ENCODE results near the gene PRKAG2.

The PRKAG2 gene

DNA sequence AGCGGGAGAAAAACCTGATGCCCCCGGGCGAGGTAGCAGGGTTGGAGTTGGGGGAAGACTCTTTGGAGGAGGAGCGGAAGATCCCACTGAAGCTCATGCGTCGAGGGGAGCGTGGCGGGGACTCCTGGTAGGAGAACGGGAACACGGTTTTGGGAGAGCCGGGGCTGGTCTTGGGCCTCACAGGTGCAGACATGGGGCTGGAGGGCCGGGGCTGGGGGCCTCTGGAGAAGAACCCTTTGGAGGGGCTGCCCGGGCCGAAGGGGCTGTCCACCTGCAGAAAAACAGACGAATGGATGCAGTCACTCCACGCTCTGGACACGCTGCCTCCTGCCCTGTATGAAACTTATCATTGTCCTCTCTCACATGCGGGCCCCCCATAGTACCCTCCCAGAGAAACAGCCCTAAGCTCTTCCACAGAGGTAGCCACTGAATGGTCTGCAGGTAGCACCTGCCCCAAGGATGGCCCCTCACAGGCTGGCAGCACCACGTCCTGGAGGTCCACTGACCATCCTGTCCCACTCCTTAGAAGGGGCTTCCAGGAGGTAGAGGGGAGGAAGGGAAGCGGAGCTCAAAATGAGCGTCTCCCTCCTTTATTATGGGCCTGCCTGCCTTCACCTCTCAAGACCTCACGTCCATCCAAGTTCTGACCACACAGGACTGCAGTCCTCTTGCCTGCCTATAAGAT is 95.6 kb downstream of the PRKAG2 start:
- no peak for DNase-seq

DNA sequence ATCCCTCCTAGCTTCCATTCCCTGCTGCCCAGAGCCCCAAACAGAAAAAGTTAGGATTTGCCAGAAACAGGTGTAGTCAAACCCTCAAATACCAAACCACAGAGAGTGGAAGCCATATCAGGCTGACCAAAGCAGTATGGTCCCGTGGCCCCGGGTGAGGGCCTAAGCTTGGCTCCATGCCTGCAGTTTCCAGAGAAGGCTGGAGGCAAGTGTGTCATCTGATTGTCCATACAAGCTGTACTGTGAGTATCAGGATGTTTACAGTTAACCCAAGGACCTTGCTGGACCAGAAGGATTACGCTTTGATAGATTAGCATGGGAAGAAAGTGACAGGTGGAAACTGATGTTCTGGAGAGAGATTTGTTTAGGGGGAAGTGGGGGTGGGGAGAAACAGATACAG is 96.3 kb downstream of the PRKAG2 start:
- DNase-seq: no peak

DNA sequence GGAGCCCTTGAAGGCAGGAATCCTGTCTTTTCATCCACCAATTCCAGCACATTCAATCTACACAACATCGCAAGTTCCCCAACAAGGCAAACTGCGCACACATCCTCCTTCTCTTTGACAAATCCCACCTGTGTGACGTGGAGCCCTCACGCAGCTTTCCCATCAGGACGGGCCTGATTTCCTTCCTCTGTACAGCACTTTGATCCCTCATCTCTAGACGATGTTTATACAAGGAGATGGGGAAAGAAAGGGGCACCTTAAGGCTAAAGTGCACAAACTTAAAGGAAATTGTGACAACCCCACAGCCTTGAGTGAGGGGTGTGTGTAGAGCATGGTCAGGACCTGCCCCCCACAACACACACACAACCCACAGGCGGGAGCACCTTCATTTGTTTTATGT is 97.2 kb downstream of the PRKAG2 start:
- no peak for DNase-seq

DNA sequence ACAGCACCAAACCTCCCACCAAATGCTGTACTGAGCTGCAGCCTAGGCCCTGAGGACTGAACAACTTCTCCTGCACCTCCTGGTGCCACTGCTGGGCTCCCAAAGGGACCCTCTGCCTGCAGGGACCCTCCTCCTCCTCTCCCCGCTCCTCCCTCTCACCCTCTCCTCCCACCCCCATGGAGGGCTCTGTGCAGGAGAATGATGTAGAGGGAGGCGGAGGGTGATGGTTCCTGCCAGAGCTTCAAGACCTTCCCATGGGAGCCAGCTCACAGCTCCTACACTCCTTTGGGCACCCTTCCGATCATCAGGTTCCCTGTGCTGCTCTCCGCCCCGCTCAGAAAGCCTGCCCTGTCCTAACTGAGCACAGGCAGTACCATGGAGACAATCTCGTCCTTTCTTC is 97.7 kb downstream of the PRKAG2 start:
- DNase-seq: no peak

DNA sequence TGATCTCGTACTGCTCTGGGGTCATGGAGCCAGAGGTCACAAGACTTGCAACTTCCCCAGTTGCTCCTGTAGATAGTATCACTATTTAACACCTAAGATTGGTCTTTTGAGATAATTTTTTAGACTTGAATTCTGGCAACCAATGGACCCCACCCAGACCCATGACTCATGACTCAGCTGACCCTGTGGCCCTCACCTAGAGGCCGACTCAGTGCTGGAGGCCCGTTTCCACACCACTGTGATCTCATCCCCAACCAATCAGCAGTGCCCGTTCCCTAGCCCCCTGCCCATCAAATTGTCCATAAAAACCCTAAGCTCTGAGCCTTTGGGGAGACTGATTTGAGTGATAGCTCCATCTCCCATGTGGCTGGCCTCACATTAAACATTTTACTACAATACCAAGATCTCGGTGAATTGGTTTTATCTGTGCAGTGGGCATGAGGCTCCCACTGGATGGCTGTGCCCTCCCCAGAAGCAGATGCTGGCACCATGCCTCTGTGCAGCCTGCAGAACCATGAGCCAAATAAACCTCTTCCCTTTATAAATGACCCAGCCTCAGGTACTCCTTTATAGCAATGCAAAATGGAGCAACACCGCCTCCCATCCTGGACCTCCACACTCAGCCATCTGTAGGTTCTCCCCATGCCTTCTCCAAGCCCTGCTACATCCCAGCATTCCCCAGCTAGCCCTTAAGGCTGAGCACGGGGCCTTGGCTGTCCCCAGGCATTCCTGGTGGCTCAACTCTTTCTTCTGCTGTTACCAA is 98.8 kb downstream of the PRKAG2 start:
- no peak for DNase-seq

DNA sequence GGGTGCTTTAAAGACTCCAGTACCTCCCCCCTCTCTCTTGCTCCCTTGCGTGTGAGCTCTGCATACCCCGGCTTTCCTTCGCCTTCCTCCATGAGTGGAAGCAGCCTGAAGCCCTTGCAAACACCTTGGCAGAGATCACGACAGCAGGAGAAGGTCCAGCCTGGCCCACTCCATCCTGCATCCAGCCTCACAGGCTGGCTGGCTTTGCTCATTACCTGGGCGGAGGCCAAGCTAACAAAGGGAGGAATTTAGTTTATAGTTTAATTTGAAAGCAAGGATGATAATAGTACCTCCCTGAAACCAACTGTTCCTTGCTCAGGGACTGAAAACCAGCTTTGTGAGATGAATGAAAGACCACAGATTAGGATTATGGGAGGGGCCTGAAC is 99.4 kb downstream of the PRKAG2 start:
- DNase-seq: no peak

DNA sequence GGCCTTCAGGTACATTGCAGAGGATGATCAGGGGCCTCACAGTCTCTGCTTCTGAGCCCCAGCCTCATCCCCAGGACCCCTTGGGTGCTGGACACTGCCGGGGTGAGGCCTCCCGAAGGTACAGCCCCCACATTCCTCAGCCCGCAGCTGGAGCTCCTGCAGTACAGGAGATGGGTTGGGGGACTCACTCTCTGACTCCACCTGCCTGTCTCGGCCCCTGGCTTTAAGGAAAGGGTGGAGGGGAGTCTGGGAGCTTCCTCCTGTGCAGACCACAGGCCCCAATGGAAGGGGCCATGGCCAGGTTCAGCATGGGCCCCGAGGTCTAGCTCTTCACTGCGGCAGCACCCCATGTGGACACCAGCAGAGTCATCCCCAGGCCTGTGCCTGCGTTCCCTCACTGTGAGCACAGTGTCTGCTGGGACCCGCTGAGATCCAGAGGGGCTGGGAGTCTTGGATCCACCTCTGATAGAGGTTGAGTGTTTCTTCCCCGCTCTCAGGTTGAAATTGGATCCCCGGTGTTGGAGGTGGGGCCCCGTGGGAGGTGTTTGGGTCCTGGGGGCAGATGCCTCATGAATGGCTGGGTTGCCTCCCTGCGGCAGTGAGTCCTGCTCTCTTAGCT is 99.9 kb downstream of the PRKAG2 start:
- DNase-seq: no peak

DNA sequence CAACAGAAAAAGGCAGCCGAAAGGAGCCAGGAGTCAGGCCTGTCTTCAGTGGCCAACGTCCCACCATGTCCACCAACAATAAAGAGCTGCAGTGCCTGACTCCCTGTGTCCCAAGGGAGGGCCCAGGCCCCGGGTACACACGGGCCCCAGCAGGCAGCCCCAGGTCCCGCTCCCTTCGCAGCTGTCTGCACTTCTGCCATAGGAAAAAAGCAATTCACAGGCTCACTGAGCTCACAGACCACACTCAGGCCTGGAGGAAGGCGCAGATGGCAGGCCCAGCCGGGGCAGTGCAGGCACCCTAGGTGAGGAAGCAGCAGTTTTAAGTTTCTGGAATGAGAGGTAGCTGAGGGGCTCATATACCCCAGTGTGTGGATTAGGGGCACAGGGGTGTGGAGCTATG is 100.5 kb downstream of the PRKAG2 start:
- no peak for DNase-seq

DNA sequence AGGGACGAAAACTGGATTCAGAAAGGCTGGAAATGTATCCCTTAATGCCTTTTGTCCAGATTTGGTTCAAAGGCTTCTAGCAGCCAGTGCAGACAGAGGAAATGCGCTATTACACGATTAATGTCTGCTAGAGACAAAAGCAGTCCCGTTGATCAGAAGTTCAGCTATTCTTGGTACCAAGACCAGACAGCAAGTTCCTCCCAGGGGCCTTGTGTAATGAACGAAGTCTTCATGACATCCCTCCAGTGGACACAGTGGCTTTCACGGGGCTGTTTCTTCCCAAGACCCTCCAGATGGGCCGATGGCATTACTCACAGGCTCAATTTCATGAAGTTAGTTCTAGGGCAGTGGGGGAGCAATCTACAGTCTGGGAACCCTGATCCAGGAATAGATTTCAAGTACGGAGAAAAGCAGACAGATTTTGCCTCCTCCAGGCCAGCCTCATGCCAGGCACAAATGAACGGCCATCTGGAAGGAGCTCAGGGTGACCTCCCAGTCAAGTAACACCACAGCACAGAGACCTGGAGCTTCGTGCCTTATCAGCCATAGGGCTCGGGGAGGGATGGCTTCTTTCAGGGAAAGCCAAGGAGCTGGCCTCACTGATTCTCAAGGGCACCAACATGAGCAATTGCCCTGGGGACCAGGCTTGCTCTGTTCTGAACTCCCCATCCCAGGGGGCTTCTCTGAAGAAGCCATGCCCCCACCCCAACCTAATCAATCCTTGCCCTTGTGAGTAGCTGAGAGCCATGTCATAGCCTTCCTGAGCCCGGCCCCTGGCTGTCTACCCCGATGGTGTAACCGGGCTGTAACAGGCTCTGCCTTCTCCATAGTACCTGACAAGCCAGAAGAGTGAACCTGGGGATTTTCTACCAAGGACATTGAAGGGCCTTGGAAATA is 101.1 kb downstream of the PRKAG2 start:
- DNase-seq: no peak

DNA sequence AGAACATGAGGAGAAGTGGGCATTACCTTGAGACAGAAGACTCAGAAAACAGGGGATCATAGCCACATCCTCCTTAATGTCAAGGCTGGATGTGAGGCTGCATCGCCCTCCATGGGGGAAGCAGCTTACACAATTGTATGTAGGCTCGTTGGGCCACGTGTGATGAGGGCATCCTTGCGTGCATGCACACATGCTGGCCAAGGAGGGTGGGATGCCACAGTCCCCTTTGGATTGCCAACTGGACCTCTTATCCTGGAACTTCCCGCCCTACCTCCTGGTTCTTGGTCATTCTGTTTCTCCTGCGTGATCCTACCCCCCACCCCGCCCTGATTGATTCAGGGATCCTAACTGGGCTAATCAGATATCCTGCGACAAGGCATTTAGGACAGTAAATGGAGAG is 102.0 kb downstream of the PRKAG2 start:
- DNase-seq: no peak

DNA sequence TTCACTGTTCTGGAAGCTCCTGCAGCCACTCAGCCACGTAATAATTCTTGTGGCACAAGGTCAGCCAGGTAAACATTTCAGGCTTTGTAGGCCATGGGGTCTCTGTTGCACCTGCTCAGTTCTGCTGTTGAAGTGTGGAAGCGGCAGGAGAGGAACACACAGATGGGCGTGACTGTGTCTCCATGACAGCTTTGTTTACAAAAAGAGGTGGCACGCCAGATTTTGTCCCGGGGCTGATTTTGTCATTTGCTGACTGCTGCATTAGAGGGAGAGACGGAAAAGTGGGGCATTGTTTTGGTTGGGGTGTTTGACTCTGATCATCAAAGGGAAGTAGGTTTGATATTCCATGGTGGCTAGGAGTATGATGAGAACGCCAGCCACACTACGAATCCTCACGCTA is 103.1 kb downstream of the PRKAG2 start:
- DNase-seq: no peak

DNA sequence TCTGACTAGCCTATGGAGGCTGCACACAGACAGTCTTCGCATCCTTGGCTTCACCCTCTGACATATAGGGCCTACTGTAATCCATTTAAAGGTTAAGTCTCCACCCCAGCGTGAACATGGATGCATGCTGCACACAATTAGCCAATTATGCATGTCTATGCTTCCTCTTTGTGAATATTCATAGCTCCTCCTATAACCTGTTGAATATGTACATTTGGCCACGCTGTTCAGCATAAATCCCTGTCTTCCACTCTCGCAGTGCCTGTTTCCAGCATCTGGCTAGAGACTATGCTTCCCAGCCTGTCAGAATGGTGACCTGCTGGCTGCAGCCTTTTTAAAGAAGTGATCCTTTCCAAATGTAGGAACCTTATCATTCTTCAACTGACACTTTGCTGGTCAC is 106.7 kb downstream of the PRKAG2 start:
- DNase-seq: no peak

DNA sequence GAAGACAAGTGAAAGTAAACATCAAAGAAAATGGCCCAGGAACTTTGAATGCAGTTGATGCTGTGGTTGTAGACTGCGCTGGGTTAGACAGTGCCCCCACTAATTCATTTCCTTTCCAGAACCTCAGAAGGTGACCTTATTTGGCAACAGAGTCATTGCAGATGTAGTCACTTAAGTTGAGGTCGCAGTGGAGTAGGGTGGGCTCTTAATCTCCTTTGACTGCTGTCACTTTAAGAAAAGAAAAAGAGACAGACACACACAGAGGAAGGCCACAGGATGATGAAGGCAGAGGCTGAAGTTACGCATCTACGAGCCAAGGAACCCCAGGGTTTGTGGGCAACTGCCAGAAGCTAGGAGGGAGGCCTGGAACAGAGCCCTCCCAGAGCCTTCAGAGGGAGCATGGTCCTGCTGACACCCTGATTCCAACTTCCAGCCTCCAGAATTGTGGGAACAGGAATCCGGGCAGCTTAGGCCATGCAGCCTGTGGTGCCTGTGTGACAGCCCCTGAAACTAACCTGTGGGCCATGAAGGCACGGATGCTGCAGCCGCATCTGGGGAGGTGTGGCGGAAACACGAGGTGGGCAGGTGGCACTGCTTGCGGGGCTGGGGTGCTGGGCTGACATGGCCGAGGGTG is 107.6 kb downstream of the PRKAG2 start:
- DNase-seq: peak; percentile 23

DNA sequence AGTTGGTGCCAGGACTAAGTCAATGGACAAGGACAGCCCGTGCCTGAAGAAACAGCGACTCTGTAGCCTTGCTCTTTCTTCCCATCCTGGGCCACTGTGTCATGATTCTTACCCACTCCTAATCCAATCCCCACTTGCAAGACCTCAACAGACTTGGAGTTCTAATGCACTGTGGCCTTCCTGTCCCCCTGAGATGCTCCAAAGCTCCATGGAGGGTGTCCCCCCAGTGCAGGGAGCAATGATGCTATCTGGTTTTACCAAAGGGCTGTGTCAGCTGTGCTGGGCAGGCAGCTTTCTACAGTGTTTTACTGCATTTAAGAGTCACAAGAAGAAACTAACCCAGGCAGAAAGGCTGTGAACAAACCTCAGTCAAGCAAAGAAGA is 108.1 kb downstream of the PRKAG2 start:
- DNase-seq: no peak

DNA sequence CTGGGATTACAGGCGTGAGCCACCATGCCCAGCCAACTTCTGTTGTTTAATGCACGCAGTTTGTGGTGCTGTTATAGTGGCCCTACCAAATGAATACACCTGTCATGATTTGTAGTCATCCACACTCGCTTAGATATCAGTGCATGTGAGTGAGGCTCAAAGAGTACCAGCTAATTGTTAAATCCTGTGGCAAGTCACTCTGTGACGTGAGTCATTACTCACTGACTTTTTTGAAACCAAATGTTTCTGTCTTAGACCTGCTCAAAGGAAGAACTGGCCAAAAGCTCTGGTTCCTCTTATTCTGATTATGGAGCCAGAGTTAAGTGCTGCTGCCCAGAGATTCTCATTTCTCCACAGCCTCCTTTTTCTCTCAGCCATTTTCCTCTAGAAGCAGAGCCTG is 109.4 kb downstream of the PRKAG2 start:
- no peak for DNase-seq

DNA sequence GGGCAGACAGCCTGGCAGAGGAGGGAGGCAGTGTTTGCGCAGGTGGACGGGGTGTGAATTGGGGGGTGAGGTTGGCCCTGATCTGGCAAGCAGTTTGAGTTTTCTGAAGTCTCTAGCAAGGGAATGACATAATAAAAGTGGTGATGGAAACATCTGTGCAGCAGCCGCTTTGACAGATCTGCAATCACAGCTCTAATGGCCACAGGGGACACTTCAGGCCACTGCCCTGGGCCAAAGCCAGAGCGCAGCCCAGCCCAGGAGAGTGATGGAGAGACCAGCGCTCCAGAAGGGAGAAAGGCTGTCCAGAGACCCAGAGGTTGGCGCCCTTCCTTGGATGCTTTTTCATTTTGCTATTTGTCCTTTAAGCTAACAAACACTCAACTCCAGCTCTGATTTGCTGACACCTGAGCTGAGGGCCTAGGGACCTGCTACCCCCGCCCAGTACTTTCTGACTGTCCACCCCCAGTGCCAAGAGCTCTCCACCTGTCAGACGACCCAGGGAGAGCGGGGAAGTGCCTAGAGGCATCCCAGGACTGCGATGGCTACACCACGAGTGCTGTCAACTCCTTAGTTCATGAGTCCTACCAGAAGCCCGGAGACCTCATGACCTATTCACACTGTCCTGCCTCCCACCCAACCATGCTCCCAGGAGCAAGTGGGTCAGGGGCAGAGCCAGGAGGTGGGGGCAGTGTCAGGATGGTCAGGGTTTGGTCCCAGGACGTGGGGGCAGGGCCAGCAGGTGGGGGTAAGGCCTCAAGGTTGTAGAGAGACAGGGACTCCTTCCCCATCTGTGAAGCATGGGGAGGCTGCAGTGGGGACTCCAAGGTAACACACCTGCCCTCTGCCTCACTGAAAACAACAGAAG is 112.6 kb downstream of the PRKAG2 start:
- no peak for DNase-seq

DNA sequence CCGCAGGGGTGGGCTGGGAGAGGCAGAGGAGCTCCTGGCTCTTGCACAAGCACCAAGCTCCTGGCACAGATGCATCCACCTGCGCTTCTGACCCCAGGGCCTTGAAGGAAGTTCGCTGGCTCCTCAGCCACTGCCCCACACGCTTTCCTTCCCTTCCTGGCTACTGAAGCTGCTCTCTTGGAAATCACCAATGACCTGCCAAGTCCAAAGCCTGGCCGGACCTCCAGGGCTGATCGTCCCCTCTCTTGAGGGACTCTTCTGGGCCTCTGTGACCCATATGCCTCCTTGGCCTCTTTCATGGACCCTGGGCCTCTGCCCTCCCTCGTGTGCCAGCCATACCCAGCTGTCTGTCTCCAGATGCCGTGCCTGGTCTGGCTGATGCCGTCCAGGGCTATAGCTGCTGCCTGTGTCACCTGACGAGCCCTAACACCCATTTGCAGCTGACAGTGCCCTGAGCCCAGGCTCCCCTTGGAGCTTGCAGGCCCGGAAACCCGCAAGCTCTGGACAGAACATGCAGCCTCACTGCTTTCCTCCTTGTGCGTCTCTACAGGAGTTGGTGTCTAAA is 113.4 kb downstream of the PRKAG2 start:
- no peak for DNase-seq

DNA sequence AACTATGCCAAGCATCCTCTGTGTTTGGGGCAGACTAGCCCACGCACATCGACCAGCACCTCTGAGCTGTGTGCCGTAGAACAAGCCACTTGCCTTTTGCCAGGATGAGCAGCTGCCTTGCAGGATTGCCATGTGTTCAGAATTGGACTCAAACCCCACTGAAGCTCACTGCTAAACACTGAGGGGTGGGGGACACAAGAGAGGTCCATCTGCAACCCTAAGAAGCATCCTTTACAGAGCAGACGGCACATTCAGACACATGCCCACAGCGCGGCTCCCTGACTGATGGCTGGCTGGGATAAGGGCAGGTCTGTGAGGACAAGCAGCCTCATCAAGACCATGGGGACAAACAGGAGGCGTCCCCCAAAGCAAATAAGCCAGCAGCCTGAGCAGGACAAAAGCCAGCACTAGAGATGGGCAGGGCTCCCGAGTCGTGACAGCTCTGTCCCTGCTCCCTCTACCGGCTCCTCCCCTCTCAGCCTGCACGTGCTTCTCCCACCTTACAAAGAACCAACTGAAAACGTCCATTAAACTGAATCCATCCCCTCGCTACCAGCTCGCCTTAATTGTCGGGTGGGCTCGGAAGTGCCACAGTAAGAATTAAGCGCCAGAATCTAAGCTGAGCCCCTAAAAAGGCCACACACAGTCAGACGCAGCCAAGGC is 114.2 kb downstream of the PRKAG2 start:
- no peak for DNase-seq

DNA sequence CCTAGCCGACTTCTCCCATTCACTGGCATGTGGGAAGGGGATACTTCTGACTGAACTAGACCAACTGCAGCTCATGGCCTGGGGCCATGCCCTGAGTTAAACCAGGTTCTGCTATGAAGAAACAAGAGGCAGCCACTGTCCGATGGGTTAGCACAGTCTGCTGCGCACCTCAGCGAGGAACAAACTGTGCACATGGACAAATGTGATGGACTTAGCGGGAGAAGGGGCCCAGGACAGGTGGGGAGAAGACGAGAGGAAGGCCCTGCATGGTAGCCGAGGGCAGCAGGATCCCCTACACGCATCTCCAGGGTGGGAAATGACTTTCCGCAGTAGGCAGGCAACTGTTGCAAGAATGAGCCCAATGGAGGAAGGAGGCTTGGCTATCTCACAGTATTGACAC is 115.0 kb downstream of the PRKAG2 start:
- no peak for DNase-seq

DNA sequence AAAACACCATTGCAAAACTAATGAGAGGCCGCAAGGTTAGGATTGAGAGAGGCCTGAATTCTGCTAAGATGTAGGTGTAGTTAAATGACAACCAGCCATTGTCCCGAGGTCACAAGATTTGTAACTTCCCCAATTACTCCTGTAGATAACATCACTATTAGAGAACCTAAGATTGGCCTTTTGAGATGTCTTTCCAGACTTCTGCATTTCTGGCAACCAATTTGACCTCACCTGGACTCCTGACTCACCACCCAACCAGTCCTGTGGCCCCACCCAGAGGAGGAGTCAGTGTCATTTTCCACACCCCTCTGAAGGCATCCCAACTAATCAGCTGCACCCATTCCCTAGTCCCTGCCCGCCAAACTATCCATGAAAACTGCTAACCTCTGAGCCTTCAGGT is 115.7 kb downstream of the PRKAG2 start:
- no peak for DNase-seq

DNA sequence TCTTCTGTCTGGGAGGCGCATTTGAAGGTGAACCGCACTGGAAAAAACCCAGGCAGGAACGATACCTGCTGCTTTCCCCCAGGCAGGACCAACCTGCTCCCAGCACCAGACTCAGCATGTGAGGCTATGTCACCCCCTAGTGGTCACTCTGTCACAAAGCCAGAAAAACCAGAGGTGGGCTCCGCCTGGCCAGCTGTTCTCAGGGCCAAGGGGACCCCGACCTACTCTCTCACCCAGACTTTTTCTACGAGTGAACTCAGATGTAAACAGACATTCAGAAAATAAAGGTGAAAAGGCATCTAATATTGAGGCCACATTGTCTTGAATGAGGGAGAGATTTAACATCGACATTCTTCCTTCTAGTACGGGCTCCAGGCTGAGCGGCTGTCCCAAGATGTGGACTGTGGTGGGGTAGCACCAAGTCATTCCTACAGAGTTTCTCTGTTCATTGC is 117.3 kb downstream of the PRKAG2 start:
- peak; percentile 69 for DNase-seq

Measured in stimulated activated CD4-positive, alpha-beta T cell treated with anti-CD3 and anti-CD28 coated beads, Interleukin-4, amount 100 ng/mL, for 24 hours (primary cell).